GM12801 (cell line): ENCODE results near the gene PVALB.

Experiments used
- TF ChIP-seq, protein P1 (sequence below): IDR thresholded peaks from one replicate; pipeline ENCODE4 v1.5.1; 2011; ENCODE audit warnings: control low read depth; ENCODE audit not compliant: insufficient read length; ENCODE audit errors: extremely low read depth

PVALB gene

GRCh38 chr22:36830601-36831000, 13.8 kb upstream of the PVALB start:
- TF ChIP-seq, protein P1, sequence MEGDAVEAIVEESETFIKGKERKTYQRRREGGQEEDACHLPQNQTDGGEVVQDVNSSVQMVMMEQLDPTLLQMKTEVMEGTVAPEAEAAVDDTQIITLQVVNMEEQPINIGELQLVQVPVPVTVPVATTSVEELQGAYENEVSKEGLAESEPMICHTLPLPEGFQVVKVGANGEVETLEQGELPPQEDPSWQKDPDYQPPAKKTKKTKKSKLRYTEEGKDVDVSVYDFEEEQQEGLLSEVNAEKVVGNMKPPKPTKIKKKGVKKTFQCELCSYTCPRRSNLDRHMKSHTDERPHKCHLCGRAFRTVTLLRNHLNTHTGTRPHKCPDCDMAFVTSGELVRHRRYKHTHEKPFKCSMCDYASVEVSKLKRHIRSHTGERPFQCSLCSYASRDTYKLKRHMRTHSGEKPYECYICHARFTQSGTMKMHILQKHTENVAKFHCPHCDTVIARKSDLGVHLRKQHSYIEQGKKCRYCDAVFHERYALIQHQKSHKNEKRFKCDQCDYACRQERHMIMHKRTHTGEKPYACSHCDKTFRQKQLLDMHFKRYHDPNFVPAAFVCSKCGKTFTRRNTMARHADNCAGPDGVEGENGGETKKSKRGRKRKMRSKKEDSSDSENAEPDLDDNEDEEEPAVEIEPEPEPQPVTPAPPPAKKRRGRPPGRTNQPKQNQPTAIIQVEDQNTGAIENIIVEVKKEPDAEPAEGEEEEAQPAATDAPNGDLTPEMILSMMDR = no peak

DNA sequence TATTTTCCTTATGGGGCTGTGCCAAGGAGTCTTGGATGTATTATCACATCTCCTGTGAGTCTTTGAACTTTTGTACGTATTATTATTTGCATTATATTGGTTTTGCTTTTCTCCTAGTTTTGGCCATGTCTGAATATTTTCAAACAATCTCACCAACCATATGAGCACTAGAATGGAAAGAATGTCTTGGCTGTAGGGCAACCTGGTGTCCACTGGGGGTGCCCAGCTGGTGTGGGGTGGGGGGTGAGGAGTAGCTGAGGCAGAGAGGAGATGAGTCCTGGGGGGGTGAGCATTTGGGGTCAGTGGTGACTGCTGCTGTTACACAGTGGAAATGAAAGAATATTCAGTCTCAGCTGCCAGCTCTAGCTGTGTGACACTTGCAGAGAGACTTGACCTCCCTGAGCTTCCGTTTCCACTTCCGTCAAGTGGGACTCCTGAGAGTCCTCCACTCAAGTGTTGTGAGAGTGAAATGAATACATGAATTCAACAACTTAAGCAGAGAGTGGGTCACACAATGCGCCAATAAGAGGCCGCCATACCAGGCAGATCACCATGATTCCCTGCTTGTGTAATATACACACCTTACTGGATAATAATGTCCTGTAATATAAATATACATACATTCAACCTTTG, 12.7 kb upstream of the PVALB start:
- TF ChIP-seq, protein P1 = no peak

DNA sequence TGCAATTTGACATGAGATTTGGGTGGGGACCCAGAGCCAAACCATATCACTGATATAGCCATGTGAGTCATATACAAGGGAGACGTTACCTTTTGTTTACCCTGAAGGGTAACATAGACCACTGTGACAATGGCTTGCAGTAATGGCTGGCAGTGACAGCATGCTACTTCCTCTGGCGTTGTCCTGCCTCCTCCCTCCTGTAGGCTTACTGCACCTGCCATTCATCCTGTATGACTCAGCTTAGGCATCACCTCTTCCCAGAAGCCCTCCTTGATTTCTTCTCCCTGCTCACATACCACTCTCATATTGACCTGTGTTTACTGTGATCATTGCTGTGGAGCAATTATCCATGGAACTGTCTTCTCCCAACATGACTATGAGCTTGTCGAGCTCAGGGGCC, 12.0 kb upstream of the PVALB start:
- TF ChIP-seq, protein P1 = no peak

GRCh38 chr22:36826262-36826661, 9.4 kb upstream of the PVALB start:
- TF ChIP-seq, protein P1 = no peak

DNA sequence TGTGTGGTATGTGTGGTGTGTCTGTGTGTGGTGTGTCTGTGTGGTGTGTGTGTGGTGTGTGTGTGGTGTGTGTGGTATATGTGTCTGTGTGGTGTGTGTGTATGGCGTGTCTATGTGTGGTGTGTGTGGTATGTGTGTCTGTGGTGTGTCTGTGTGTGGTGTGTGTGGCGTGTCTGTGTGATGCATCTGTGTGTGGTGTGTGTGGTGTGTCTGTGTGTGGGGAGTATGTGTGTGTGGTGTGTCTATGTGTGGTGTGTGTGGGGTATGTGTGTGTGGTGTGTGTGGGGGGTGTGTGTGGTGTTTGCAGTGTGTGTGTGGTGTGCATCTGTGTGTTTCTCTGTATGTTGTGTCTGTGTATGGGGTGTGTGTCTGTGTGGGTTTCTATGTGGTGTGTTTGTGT, 7.8 kb upstream of the PVALB start:
- TF ChIP-seq, protein P1 = no peak

DNA sequence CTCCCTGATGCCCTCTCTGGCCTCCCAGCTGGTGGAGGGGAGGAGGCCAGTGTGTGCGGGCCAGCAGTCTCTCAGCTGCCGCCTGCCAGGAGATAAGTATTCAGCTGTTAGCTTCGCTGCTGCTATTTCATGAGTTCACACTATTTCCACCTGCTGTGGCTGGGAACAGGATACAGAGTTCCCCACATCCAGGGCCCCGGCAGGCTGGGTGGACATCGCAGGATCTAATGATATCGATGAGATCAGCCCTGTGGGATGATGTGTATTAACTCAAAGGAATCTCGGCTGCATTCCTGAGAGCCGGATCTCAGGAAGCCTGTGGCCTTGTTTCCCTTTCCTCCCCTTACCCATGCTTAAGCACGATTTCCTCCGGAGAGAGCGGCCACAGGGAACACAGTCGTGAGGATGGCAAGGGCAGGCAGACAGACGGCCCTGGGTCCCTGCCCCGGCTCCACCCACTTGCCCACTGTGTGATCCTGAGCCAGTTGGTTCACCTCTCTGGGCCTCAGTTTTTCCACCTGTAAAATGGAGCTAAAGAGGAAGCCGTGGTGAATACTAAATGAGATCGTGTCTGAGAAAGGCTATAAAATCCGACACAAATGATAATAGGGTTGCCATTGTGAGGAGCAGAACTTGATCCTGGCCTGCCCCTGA, 6.5 kb upstream of the PVALB start:
- TF ChIP-seq, protein P1 = no peak

- TF ChIP-seq, protein P1 = no peak
Observed at GRCh38 chr22:36822581-36822980, 5.7 kb upstream of the PVALB start.

DNA sequence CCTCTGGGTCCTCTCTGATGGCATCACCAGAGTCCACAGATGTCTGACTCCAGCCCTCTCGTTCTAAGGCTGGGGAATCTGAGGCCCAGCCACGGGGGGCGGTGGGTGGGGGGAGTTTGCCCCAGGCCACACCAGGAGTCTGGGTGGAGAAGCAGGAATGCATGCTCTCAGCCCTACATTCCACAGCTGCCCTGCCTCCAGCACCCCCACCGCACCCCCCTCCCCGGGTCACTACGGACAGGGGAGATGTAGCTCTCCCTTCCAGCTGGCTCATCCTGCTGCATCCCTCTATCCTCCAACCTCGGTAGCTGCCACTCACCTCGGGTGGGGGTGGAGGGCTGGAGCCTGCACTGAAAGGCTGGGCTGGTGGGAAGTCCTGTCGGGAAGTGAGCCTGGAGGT, 2.3 kb upstream of the PVALB start:
- TF ChIP-seq, protein P1 = no peak
